ENCODE measurements around the gene KMT2E. TPM values are rescaled to one million over a fixed set of nuclear protein-coding genes. Genes with fewer than 3 reads are reported as not detected.

KMT2E gene
- total and polyA plus RNA-seq, 11 donors: 17.0 to 59.5 (median 44.3) TPM

DNA sequence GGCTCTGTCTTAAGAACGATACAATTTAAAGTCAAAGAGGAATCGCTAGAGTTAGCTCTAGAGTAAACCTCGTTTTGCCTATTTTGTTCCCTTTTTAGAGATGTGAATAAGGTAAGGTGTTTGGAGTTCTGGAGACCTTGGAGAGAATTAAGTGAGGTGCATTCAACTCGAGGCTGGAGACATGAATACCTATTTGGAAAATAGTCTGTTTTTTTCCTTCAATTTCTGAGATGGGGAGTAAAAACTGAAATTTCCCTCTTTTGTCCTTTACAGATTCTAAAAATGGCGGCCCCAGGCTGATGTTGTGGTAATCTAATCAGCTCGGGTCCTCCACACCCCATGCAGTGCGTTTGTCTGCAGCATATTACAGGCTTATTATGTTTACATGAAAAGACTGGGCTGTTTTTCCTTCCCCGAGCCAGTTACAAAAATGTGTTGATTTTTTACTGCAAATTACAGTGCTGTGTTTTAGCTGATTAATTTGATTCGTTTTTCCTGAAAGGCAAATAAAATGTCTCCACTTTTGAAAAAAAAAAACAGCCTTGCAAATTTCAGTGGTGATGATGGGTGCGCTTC lies 1.5 kb downstream of the KMT2E start:
- intact Hi-C loops (cut with DNase I): loop anchor here in 3 of 10 donors (2.0 to 10.0 kb wide), 3 partner anchors 33 to 49 kb away; no protein-coding TSS in a partner anchor
- no peaks in the 10 kb centered on the region for H3K27me3 ChIP-seq
- peak overlapping the region; percentile 72 to 92 (median 82) for H3K4me3 ChIP-seq
- TF ChIP-seq CTCF (IDR thresholded peaks at IDR 0.05) (no peak), POLR2A (IDR thresholded peaks at IDR 0.05) (no peak)
- H3K9me3 ChIP-seq: no peaks in the 10 kb centered on the region
- 0 to 2% (median 1%) methylated on average over 10 of the region's 10 CpGs for WGBS, 4 donors
- H3K4me1 ChIP-seq: peaks cover 0 to 50% (median 40%) of the 10 kb centered on the region in 12 donors
- H3K36me3 ChIP-seq: no peaks in the 10 kb centered on the region
- peak overlapping the region; percentile 98 to 100 (median 100) for H3K27ac ChIP-seq
- peak in 3 of 5 donors; percentile 38 to 55 (median 42) for DNase-seq
- ATAC-seq: no peak

DNA sequence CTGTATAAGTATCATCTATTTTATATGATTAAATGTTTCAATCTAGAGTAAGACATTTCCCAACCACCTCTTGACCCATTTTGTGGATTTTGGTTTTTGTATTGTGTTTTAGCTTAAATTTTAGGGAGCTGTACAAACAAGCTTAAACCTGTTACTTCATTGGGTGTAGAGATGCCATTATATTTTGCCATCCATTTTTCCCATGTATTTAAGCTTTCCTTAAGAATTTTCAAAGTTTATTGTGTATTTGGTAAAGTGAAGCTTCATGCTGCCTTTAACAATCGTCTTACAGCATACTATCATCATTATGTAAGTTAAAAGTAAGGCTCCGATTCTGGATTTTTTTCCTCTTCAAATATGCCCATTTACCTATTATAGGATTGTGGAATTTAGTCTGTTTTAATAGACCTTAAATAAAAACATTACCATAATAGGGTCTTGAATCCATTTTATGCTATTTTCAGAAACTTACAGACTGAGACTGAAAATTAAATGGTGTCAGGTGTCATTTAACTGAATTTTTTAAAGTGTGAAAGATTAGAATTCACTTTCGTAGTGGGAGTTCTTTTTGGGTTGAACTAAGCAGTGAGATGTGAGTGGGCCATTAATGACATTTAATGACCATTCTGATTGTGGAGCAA lies 2.2 kb downstream of the KMT2E start:
- Histone ChIP-seq H3K27me3 (no peaks in the 10 kb centered on the region), H3K9me3 (no peaks in the 10 kb centered on the region), H3K4me1 (peaks cover 0 to 53% (median 42%) of the 10 kb centered on the region in 12 donors), H3K36me3 (no peaks in the 10 kb centered on the region), H3K27ac (peak overlapping the region in 11 of 12 donors; percentile 98 to 100 (median 100)), H3K4me3 (peak overlapping the region; percentile 72 to 92 (median 82))
- TF ChIP-seq POLR2A (IDR thresholded peaks at IDR 0.05) (no peak), CTCF (IDR thresholded peaks at IDR 0.05) (no peak)
- intact Hi-C loops (cut with DNase I): loop anchor here in 2 of 10 donors (5.0 to 10.0 kb wide), 2 partner anchors 41 to 49 kb away; no protein-coding TSS in a partner anchor
- 7 to 12% (median 10%) methylated on average over 3 of the region's 3 CpGs for WGBS, 4 donors
- ATAC-seq (no peak), DNase-seq (no peak)

DNA sequence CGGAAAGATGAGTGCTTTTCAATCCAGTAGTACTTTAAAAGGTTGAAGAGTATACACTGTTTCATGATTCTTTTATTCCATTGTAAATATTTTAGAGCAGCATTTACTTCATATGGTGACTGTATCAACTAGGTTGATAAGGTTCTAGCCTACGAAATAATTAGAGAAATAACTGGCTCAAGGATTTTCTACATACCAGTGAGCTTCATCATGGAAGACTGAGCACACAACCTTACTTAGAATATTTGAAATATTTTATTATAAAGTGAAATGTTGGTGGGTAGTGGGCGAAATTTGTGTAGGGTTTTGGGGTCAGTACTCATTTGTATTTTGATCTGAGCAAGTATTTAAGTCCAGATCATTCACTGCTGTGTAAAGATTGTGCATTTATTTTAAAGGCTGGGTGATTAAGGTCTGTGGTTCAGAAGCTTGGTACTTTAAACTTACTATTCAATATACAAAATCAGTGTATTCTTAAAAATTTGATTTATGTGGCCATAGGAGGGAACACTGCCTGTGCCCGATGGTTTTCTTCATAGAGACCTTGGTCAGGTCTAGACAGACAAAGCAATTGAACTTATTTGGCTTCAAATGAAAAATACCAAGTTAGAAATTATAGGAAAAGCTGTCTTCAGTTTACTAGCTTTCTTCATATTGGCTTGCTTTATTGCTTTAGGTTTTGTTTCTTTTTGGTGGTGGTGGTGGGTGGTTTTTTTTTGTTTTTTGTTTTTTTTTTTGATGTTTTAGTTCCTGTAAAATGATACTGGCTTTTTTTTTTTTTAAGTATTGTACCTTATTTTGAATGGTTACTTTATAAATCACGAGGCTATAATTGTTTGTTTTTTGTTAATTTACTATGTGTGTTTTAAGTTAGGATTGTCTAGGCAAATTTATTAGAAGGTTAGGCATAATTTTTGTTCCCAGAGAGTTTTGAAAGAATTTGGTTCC lies 3.0 kb downstream of the KMT2E start:
- peak overlapping the region in 9 of 12 donors; percentile 98 to 100 (median 100) for H3K27ac ChIP-seq
- intact Hi-C loops (cut with DNase I): loop anchor here in 2 of 10 donors (5.0 to 10.0 kb wide), 2 partner anchors 40 to 48 kb away; no protein-coding TSS in a partner anchor
- no peak for ATAC-seq
- peaks cover 1 to 61% (median 49%) of the 10 kb centered on the region in 12 donors for H3K4me1 ChIP-seq
- no peaks in the 10 kb centered on the region for H3K9me3 ChIP-seq
- no peaks in the 10 kb centered on the region for H3K27me3 ChIP-seq
- peak overlapping the region in 11 of 12 donors; percentile 72 to 92 (median 85) for H3K4me3 ChIP-seq
- no peak for DNase-seq
- H3K36me3 ChIP-seq: no peaks in the 10 kb centered on the region
- WGBS, 4 donors: 15 to 21% (median 16%) methylated on average over 5 of the region's 5 CpGs
- TF ChIP-seq POLR2A (IDR thresholded peaks at IDR 0.05) (no peak), CTCF (IDR thresholded peaks at IDR 0.05) (no peak)
